H1 (cell line): ENCODE data around the gene C13orf42. TPM values are rescaled to one million over a fixed set of nuclear protein-coding genes. Genes with fewer than 3 reads are reported as not detected.

Experiments
- CTCF ChIA-PET: fragments of 300-600 bp; sonication (Branson Sonifier 250); formaldehyde crosslinking; loops from one replicate; lab custom pipeline; 2021; ENCODE audit not compliant: partially characterized antibody; lab: Charles Lee
- POLR2A ChIA-PET: fragments of 300-600 bp; sonication (Branson Sonifier 250); formaldehyde crosslinking; loops from one replicate; lab custom pipeline; 2021; ENCODE audit warnings: inconsistent platforms; ENCODE audit not compliant: partially characterized antibody; lab: Charles Lee
- DNase-seq, 2 experiments: peaks; one replicate each; pipeline versions ENCODE4 v3.0.0 to v3.0.0-alpha.2; 2010 to 2022; ENCODE audit warnings: low spot score in 2 of 2, low read depth in 1 of 2, mixed read lengths in 1 of 2
- FAIRE-seq: peaks from 2 replicates; lab custom pipeline; 2011; peaks lifted over from hg19 to GRCh38; lab: Jason Lieb, UNC
- H2AFZ ChIP-seq: 2 replicates; pipeline ENCODE4 v1.8.1; 2012; ENCODE audit warnings: low read length, inconsistent platforms
- H2AK5ac ChIP-seq: 2 replicates; pipeline ENCODE4 v1.6.1; 2013; ENCODE audit warnings: low read depth, low read length
- H2BK120ac ChIP-seq: replicated peaks from 2 replicates; pipeline ENCODE3; 2013; ENCODE audit warnings: low read depth, low read length, inconsistent platforms
- H2BK12ac ChIP-seq: 2 replicates; pipeline ENCODE4 v1.6.1; 2013; ENCODE audit warnings: low read depth, low read length
- H2BK15ac ChIP-seq: 2 replicates; pipeline ENCODE4 v1.6.1; 2013; ENCODE audit warnings: low read length
- H2BK20ac ChIP-seq: 2 replicates; pipeline ENCODE4 v1.6.1; 2013; ENCODE audit warnings: low read length
- H2BK5ac ChIP-seq: 2 replicates; pipeline ENCODE4 v1.6.1; 2013; ENCODE audit warnings: low read depth, low read length
- H3K14ac ChIP-seq: 2 replicates; pipeline ENCODE4 v1.6.1; 2013; ENCODE audit warnings: inconsistent platforms; ENCODE audit not compliant: insufficient read length
- H3K18ac ChIP-seq: 2 replicates; pipeline ENCODE4 v1.6.1; 2013; ENCODE audit warnings: low read length; ENCODE audit errors: extremely low read depth
- H3K23ac ChIP-seq: 2 replicates; pipeline ENCODE4 v1.6.1; 2013; ENCODE audit warnings: inconsistent platforms; ENCODE audit not compliant: insufficient read length
- H3K23me2 ChIP-seq: 2 replicates; pipeline ENCODE4 v1.6.1; 2013; ENCODE audit warnings: low read depth, low read length
- H3K27ac ChIP-seq: 2 replicates; pipeline ENCODE4 v1.6.1; 2011; ENCODE audit warnings: low read depth, low read length, inconsistent platforms
- H3K27me3 ChIP-seq, 4 experiments: replicated peaks in 1 of 4; 1 replicate in 1 of 4; 2 replicates in 3 of 4; pipeline versions ENCODE4 v1.6.1 to v1.8.1; 2011 to 2013; ENCODE audit warnings: low read length in 3 of 4, mild to moderate bottlenecking in 3 of 4, inconsistent platforms in 2 of 4, mixed read lengths in 2 of 4, moderate library complexity in 1 of 4; ENCODE audit not compliant: control insufficient read depth in 3 of 4, insufficient read depth in 3 of 4; ENCODE audit errors: extremely low read depth in 1 of 4
- H3K36me3 ChIP-seq, 4 experiments: 2 replicates each; pipeline versions ENCODE4 v1.6.1 to v1.8.1; 2011 to 2013; ENCODE audit warnings: mild to moderate bottlenecking in 4 of 4, low read length in 3 of 4, moderate library complexity in 2 of 4, control low read depth in 1 of 4, inconsistent platforms in 1 of 4; ENCODE audit not compliant: insufficient read depth in 4 of 4, control insufficient read depth in 2 of 4
- H3K4ac ChIP-seq: replicated peaks from 2 replicates; pipeline ENCODE3; 2013; ENCODE audit warnings: low read length, low read depth, mixed read lengths, inconsistent platforms; ENCODE audit not compliant: insufficient read length
- H3K4me1 ChIP-seq, 4 experiments: replicated peaks in 1 of 4; 1 replicate in 1 of 4; 2 replicates in 3 of 4; pipeline versions ENCODE4 v1.6.1 to v1.8.1; 2011 to 2013; ENCODE audit warnings: low read length in 3 of 4, inconsistent platforms in 2 of 4, mixed read lengths in 1 of 4; ENCODE audit not compliant: insufficient read depth in 4 of 4, control insufficient read depth in 3 of 4
- H3K4me2 ChIP-seq, 2 experiments: 2 replicates each; pipeline versions ENCODE4 v1.6.1 to v1.8.1; 2011 to 2013; ENCODE audit warnings: low read depth in 2 of 2, low read length in 2 of 2, control low read depth in 1 of 2, inconsistent platforms in 1 of 2, mild to moderate bottlenecking in 1 of 2; ENCODE audit not compliant: insufficient read depth in 1 of 2
- H3K4me3 ChIP-seq, 4 experiments: fragments of 200-600, 300-600 bp in 1 of 4; sonication (generic), shearing (Covaris generic), sonication (Bioruptor Twin) in 1 of 4; 2 replicates each; pipeline versions ENCODE4 v1.5.1 to v1.8.1; 2011 to 2016; ENCODE audit warnings: low read length in 4 of 4, low read depth in 3 of 4, control low read depth in 2 of 4, inconsistent platforms in 2 of 4, mild to moderate bottlenecking in 2 of 4, mixed read lengths in 1 of 4, moderate library complexity in 1 of 4; ENCODE audit not compliant: insufficient read depth in 2 of 4; ENCODE audit errors: extremely low read depth in 1 of 4
- H3K56ac ChIP-seq: replicated peaks from 2 replicates; pipeline ENCODE3; 2013; ENCODE audit warnings: low read depth, mild to moderate bottlenecking, mixed read lengths, low read length, inconsistent platforms; ENCODE audit not compliant: insufficient read length
- H3K79me1 ChIP-seq: 2 replicates; pipeline ENCODE4 v1.6.1; 2013; ENCODE audit warnings: low read depth, low read length, control low read depth
- H3K79me2 ChIP-seq, 2 experiments: 2 replicates each; pipeline versions ENCODE4 v1.6.1 to v1.8.1; 2012 to 2013; ENCODE audit warnings: low read length in 2 of 2, mild to moderate bottlenecking in 2 of 2, inconsistent platforms in 1 of 2; ENCODE audit not compliant: insufficient read depth in 2 of 2, control insufficient read depth in 1 of 2
- H3K9ac ChIP-seq, 4 experiments: replicated peaks in 1 of 4; 1 replicate in 1 of 4; 2 replicates in 3 of 4; pipeline versions ENCODE4 v1.6.1 to v1.8.1; 2011 to 2013; ENCODE audit warnings: low read depth in 3 of 4, low read length in 3 of 4, control low read depth in 2 of 4, mild to moderate bottlenecking in 2 of 4, moderate library complexity in 2 of 4, inconsistent platforms in 1 of 4; ENCODE audit errors: extremely low read depth in 1 of 4
- H3K9me3 ChIP-seq, 2 experiments: 2 replicates each; pipeline versions ENCODE4 v1.6.1 to v1.8.1; 2012 to 2013; ENCODE audit warnings: mild to moderate bottlenecking in 2 of 2, moderate library complexity in 2 of 2, control low read depth in 1 of 2, inconsistent platforms in 1 of 2, low read depth in 1 of 2, low read length in 1 of 2, mixed read lengths in 1 of 2; ENCODE audit not compliant: insufficient read depth in 2 of 2
- H4K20me1 ChIP-seq, 2 experiments: replicated peaks in 1 of 2; 2 replicates each; pipeline versions ENCODE3 to v1.8.1; 2011 to 2013; ENCODE audit warnings: inconsistent platforms in 2 of 2, low read length in 2 of 2, mild to moderate bottlenecking in 1 of 2; ENCODE audit not compliant: insufficient read depth in 2 of 2, control insufficient read depth in 1 of 2
- H4K5ac ChIP-seq: 2 replicates; pipeline ENCODE4 v1.6.1; 2013; ENCODE audit warnings: low read length, low read depth, mixed read lengths, inconsistent platforms; ENCODE audit not compliant: insufficient read length
- H4K8ac ChIP-seq: 2 replicates; pipeline ENCODE4 v1.8.0; 2013; ENCODE audit warnings: mild to moderate bottlenecking, moderate library complexity, low read length, inconsistent platforms; ENCODE audit not compliant: insufficient read depth; ENCODE audit errors: extremely low read depth
- H4K91ac ChIP-seq: replicated peaks from 2 replicates; pipeline ENCODE3; 2013; ENCODE audit warnings: low read length, mixed read lengths, inconsistent platforms; ENCODE audit not compliant: insufficient read length
- CBX8 ChIP-seq: fragments of 300-800, 300-1000 bp; sonication (generic); IDR thresholded peaks from 2 replicates; pipeline ENCODE4 v1.7.1; 2016; ENCODE audit warnings: low read depth, low read length, borderline replicate concordance
- EGR1 ChIP-seq: IDR thresholded peaks from 2 replicates; pipeline ENCODE4 v1.6.1; 2011; ENCODE audit warnings: low read depth, low read length, borderline replicate concordance
- FOSL1 ChIP-seq: IDR thresholded peaks from 2 replicates; pipeline ENCODE4 v1.6.1; 2011; ENCODE audit warnings: mild to moderate bottlenecking, low read depth, low read length, moderate library complexity; ENCODE audit not compliant: insufficient read depth
- GTF2F1 ChIP-seq: IDR thresholded peaks from 2 replicates; pipeline ENCODE4 v1.6.1; 2012; ENCODE audit warnings: low read depth, low read length, improper control_type of control experiment, borderline replicate concordance
- POLR2A ChIP-seq, 2 experiments: IDR thresholded peaks; 1 replicate in 1 of 2; 2 replicates in 1 of 2; pipeline ENCODE4 v1.6.1; 2011; ENCODE audit warnings: low read depth in 2 of 2, low read length in 2 of 2, mild to moderate bottlenecking in 2 of 2; ENCODE audit errors: control extremely low read depth in 1 of 2
- TCF12 ChIP-seq: IDR thresholded peaks from 2 replicates; pipeline ENCODE4 v1.6.1; 2011; ENCODE audit warnings: low read depth, mild to moderate bottlenecking, low read length
- WGBS, 2 experiments: shearing (Covaris generic) in 1 of 2; methylation state at CpG; one replicate each; pipeline versions ENCODE4 v1.1.6 to v1.1.7; 2013 to 2015; ENCODE audit warnings: low lambda C conversion rate in 2 of 2, mixed read lengths in 2 of 2, inconsistent platforms in 1 of 2, low coverage in 1 of 2, missing lambda C conversion rate in 1 of 2; ENCODE audit not compliant: insufficient replicate concordance in 2 of 2, insufficient coverage in 1 of 2, insufficient read length in 1 of 2; ENCODE audit errors: extremely low coverage in 1 of 2, missing lambda C conversion rate in 1 of 2; 5-methylcytosine and 5-hydroxymethylcytosine counted together
- polyA plus RNA-seq, 7 experiments: library from polyadenylated mRNA; depleted of rRNA in 3 of 7; stranded (reverse) in 5 of 7; unstranded in 2 of 7; fragments of >200 nt in 5 of 7; fragments of 200-250 nt in 2 of 7; gene quantifications; 1 replicate in 5 of 7; 2 replicates in 1 of 7; 4 replicates in 1 of 7; pipeline versions ENCODE4 v1.2.1 to v1.2.3, GENCODE V29; 2011 to 2013; ENCODE audit warnings: missing spikeins in 2 of 7, mixed read lengths in 2 of 7
- total RNA-seq: library from RNA; stranded (reverse); fragmentation: NEBNext Ultra II Directional; extraction: Animal tissue kit (Norgen Biotek cat#: 25700); gene quantifications from 2 replicates; pipeline ENCODE4 v1.2.1, GENCODE V29; 2021

Gene C13orf42
- total and polyA plus RNA-seq, 2 of the 8 experiments (the other 6 are each of a cell fraction or from before 2014, with no cell fraction given) = 9.9 to 10.1 TPM

DNA sequence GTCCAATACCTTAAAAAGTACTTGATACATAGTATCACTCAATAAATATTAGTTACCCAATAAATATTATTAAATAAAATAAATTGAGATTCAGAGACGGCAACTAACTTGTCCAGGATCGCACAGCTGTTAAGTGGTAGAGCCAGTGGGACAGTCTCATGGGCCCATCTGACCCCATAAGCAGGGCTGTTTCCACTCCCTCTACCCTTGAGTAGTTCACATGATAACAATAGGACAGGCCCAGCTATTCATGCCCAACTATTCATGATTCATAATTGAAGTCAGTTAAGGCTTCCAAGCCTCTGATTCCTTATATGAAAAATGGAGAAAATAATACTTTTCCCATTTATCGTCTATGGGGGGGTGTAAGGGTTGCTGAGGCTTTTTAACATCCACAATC lies 78.2 kb downstream of the C13orf42 start:
- Histone ChIP-seq H3K4me2 (no peak overlapping the region), H3K56ac (no peak overlapping the region), H3K14ac (no peak overlapping the region), H2BK20ac (no peak overlapping the region), H3K36me3 (no peaks in the 10 kb centered on the region), H3K23ac (no peak overlapping the region), H2BK120ac (no peak overlapping the region), H3K79me2 (no peaks in the 10 kb centered on the region), H4K91ac (no peak overlapping the region), H3K27ac (no peak overlapping the region), H4K20me1 (no peaks in the 10 kb centered on the region), H2AFZ (no peak overlapping the region), H3K18ac (no peak overlapping the region), H3K23me2 (no peaks in the 10 kb centered on the region), H3K4ac (no peak overlapping the region), H3K9me3 (no peaks in the 10 kb centered on the region), H2BK5ac (no peak overlapping the region), H2BK12ac (no peak overlapping the region), H3K79me1 (no peaks in the 10 kb centered on the region), H3K27me3 (no peaks in the 10 kb centered on the region), H2AK5ac (no peak overlapping the region), H3K4me3 (no peak overlapping the region), H4K5ac (no peak overlapping the region), H4K8ac (no peak overlapping the region), H2BK15ac (no peak overlapping the region), H3K9ac (no peak overlapping the region), H3K4me1 (peaks cover 0 to 2% (median 0%) of the 10 kb centered on the region in 4 experiments; a peak in 3 of 7 replicates)
- DNase-seq (no peak), FAIRE-seq (no peak)
- CTCF ChIA-PET = interaction anchor here (0.7 to 1.4 kb wide), 3 partner anchors 11 to 270 kb away, joined by 3 to 5 read pairs (median 4); no protein-coding TSS in a partner anchor
- WGBS, 2 experiments = 87% methylated on average over 3 of the region's 3 CpGs; no CpG with 5 or more reads in 1 of the 2 experiments
- TF ChIP-seq CBX8 (no peak), TCF12 (no peak), EGR1 (no peak), FOSL1 (no peak), GTF2F1 (no peak), POLR2A (IDR thresholded peaks at IDR 0.05; ENCODE audit: control extremely low read depth in 1 of 2, low read depth in 2 of 2, low read length in 2 of 2) (no peak)
- POLR2A ChIA-PET = no interaction called here
